GM21515 (cell line): ENCODE data around the gene TAP1.

Source experiments
- ATAC-seq: cut with Tn5 transposase; IDR thresholded peaks from one replicate; pipeline ENCODE4 v1.9.1; 2021; ENCODE audit not compliant: unreplicated experiment

Gene TAP1

GRCh38 chr6:32840604-32841246 lies 12.8 kb downstream of the TAP1 start:
- ATAC-seq: no peak

- no peak for ATAC-seq
Observed at GRCh38 chr6:32839356-32839755, 14.1 kb downstream of the TAP1 start.

- peak; percentile 61 for ATAC-seq
Observed at GRCh38 chr6:32838114-32838958, 15.2 kb downstream of the TAP1 start, which contains the start of gene TAP2. Gene TAP2 (minus strand): TSS chr6:32838739. CDS start chr6:32838233, 506 bp downstream.

GRCh38 chr6:32837651-32838113 lies 15.8 kb downstream of the TAP1 start:
- no peak for ATAC-seq

GRCh38 chr6:32836873-32837272 lies 16.6 kb downstream of the TAP1 start:
- ATAC-seq: no peak

- no peak for ATAC-seq
Observed at GRCh38 chr6:32835167-32835893, 18.2 kb downstream of the TAP1 start.

GRCh38 chr6:32833664-32834063 lies 19.8 kb downstream of the TAP1 start:
- no peak for ATAC-seq

- no peak for ATAC-seq
Observed at GRCh38 chr6:32832535-32832934, 21.0 kb downstream of the TAP1 start.

- no peak for ATAC-seq
Observed at GRCh38 chr6:32830936-32831335, 22.6 kb downstream of the TAP1 start.

GRCh38 chr6:32830017-32830416 lies 23.5 kb downstream of the TAP1 start:
- ATAC-seq: no peak

- no peak for ATAC-seq
Observed at GRCh38 chr6:32829495-32829894, 24.0 kb downstream of the TAP1 start.

- no peak for ATAC-seq
Observed at GRCh38 chr6:32827025-32827424, 26.5 kb downstream of the TAP1 start.

GRCh38 chr6:32825966-32826365 lies 27.5 kb downstream of the TAP1 start:
- ATAC-seq: no peak

GRCh38 chr6:32819729-32820128 lies 33.8 kb downstream of the TAP1 start:
- ATAC-seq: no peak

GRCh38 chr6:32818867-32819266 lies 34.6 kb downstream of the TAP1 start:
- no peak for ATAC-seq

- no peak for ATAC-seq
Observed at GRCh38 chr6:32816746-32817204, 36.7 kb downstream of the TAP1 start, which contains the start of gene HLA-DOB. Gene HLA-DOB (minus strand): TSS chr6:32817002. CDS start chr6:32816951, 51 bp downstream.

- ATAC-seq: no peak
Observed at GRCh38 chr6:32815996-32816395, 37.5 kb downstream of the TAP1 start.

GRCh38 chr6:32815115-32815514 lies 38.4 kb downstream of the TAP1 start:
- no peak for ATAC-seq

GRCh38 chr6:32814145-32814544 lies 39.4 kb downstream of the TAP1 start:
- ATAC-seq: no peak

GRCh38 chr6:32809171-32809570 lies 44.3 kb downstream of the TAP1 start:
- ATAC-seq: no peak

GRCh38 chr6:32807020-32807580 lies 46.4 kb downstream of the TAP1 start:
- ATAC-seq: no peak
